GM12865 (cell line): Measurements from ENCODE around the gene CSMD2.

Source experiments
- DNase-seq: peaks from one replicate; pipeline ENCODE4 v3.0.0; 2010; ENCODE audit warnings: low read depth
- H3K4me3 ChIP-seq: 2 replicates; pipeline ENCODE4 v1.5.1; 2011; ENCODE audit warnings: mild to moderate bottlenecking, low read depth, low read length, control low read depth
- TF ChIP-seq, protein P1 (sequence below): IDR thresholded peaks from 2 replicates; pipeline ENCODE4 v1.5.1; 2011; ENCODE audit warnings: low read length, control low read depth, low read depth, inconsistent platforms; ENCODE audit not compliant: insufficient read depth; ENCODE audit errors: missing control alignments

Gene CSMD2

DNA sequence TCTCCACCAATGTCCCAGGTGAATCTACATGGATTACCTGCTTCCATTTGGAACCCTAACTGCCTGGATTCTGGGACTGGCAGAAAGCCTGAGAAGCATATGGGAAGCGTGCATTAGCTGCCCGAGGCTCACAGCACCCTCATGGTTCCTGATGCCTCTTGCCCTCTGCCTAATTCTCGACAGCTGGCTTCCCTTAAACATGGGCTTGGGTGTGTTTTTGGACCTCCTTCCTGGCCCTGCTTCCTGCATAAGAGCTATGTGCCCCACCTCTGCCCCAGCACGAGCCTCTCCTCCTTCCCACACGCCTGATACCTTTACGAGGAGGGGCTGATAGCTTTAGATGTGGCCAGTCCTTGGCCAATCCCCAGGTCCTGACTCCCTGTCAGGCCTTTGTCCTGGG lies 453.5 kb downstream of the CSMD2 start:
- DNase-seq: no peak
- TF ChIP-seq, protein P1, sequence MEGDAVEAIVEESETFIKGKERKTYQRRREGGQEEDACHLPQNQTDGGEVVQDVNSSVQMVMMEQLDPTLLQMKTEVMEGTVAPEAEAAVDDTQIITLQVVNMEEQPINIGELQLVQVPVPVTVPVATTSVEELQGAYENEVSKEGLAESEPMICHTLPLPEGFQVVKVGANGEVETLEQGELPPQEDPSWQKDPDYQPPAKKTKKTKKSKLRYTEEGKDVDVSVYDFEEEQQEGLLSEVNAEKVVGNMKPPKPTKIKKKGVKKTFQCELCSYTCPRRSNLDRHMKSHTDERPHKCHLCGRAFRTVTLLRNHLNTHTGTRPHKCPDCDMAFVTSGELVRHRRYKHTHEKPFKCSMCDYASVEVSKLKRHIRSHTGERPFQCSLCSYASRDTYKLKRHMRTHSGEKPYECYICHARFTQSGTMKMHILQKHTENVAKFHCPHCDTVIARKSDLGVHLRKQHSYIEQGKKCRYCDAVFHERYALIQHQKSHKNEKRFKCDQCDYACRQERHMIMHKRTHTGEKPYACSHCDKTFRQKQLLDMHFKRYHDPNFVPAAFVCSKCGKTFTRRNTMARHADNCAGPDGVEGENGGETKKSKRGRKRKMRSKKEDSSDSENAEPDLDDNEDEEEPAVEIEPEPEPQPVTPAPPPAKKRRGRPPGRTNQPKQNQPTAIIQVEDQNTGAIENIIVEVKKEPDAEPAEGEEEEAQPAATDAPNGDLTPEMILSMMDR: no peak
- no peak overlapping the region for H3K4me3 ChIP-seq

- TF ChIP-seq, protein P1: no peak
- no peak overlapping the region for H3K4me3 ChIP-seq
- DNase-seq: no peak
Observed at GRCh38 chr1:33710967-33711366, 454.1 kb downstream of the CSMD2 start.

DNA sequence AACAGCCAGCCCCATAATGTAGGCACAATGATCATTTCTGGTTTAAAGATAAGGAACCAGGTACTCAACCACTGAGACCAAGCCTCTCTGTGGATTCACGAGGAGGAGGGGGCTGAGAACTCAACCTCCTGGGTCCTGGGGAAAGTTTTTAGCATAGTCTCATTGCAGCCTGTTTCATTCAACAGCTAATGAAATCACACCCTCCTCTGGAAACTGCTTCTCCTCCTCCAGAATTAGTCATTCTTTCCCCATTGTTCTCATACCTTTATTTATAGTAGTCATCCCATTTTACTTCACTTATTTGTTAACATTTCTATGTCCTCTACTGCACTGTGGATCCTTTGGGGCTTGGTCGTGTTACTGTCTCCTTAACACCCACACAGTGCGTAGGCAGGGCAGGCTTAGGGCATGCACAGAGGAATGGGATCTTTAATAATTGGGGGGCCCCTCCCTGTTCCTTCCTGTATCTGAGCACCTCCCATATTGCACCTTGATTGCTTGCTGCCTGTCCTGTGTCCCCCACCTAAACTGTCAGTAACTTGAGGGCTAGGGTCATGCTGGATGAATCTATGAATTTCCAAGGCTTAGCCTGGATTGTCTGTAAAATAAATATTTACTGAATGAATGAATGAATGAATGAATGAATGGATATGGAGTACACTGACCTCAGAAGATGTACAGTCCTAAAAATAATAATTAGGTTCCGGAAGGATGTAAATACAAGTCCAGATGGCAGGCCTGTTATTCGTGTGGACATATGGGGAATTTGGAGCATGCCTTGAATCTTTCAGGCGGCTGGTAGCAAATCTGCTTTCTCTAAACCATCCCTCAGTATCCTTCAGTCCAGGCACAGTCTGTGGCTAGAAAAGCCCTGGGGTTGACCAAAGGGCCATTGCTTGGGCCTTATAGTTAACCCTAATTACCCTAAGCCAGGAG lies 455.0 kb downstream of the CSMD2 start:
- no peak for DNase-seq
- no peak overlapping the region for H3K4me3 ChIP-seq
- TF ChIP-seq, protein P1: no peak

- TF ChIP-seq, protein P1: no peak
- no peak for DNase-seq
- no peak overlapping the region for H3K4me3 ChIP-seq
Observed at GRCh38 chr1:33709174-33709782, 455.8 kb downstream of the CSMD2 start.

- no peak for DNase-seq
- H3K4me3 ChIP-seq: no peak overlapping the region
- TF ChIP-seq, protein P1: no peak
Observed at GRCh38 chr1:33706634-33707255, 458.3 kb downstream of the CSMD2 start.

DNA sequence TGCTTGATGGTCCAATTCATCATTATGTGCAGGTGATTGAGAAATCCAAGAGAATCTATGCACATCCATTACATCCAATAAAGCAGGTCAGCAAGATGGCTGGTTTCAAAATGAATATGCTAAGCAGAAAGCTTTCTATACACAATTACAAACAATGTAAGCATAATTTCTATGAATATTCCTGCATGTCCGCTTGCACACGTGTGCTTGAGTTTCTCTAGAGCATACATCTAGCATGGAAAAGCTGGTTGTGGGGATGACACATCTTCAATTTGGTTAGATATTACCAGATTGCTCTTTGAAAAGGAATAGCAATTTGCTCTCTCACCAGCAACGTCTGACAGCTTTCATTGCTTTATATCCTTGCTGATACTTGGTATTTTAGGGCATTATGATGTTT lies 461.6 kb downstream of the CSMD2 start:
- DNase-seq: no peak
- no peak overlapping the region for H3K4me3 ChIP-seq
- TF ChIP-seq, protein P1: no peak
